Measurements from ENCODE around the gene LRTM2. TPM values are rescaled to one million over a fixed set of nuclear protein-coding genes. Genes with fewer than 3 reads are reported as not detected.

LRTM2 gene
- total RNA-seq, 2 experiments from 2014 or later, result not detected

DNA sequence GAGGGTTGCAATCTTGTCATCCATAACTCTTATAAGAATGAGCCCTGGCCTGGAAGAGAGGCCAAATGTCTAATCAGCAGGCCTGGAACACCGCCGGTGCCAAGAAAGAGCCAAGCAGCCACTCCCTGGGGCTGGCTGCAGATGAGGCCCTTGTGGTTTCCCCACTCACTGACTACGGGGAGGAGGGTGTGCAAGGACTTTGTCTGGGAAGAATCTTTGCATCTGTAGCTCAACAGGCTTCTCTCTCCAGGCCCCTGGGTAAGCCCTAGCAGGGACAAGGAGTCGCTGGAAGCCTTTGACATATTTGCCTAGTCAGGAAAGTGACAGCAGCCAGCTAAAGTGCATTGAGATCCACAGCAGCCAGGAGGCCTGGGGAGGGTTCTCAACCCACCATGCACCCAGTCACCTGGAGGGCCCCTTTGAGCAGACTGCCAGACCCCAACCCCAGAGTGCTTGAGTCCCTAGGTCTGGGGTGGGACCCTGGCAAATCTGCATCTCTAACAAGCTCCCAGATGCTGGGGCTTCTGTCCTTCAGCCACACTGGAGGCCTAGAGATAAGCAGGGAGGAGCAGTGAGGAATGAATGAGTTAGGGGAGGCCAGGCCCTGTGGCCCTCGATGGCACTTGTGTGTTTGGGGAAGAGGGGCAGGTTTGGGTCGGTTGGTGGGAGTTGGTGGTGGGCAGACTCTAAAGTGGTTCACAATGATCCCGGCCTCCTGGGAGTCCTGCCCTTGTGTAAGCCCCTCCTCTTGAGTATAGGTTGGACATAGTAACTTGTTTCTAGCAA, 13.9 kb upstream of the LRTM2 start:
- ChIA-PET CTCF (interaction anchor here (1.6 to 2.9 kb wide), 2 partner anchors 8 to 133 kb away, joined by 4 to 8 read pairs; no protein-coding TSS in a partner anchor), POLR2A (no interaction called here)
- no peak overlapping the region for H3K4me3 Mint-ChIP-seq
- no peak for DNase-seq
- no peak for ATAC-seq
- peaks cover 16% of the 10 kb centered on the region for H3K4me1 Mint-ChIP-seq
- no peaks in the 10 kb centered on the region for H3K27me3 Mint-ChIP-seq
- no peaks in the 10 kb centered on the region for H3K9me3 Mint-ChIP-seq (ENCODE audit: low read depth)
- no peaks in the 10 kb centered on the region for H3K36me3 Mint-ChIP-seq (ENCODE audit: low read depth)
- no peak overlapping the region for H3K27ac Mint-ChIP-seq
- intact Hi-C loops (cut with DNase I, micrococcal nuclease), result no loop called here

DNA sequence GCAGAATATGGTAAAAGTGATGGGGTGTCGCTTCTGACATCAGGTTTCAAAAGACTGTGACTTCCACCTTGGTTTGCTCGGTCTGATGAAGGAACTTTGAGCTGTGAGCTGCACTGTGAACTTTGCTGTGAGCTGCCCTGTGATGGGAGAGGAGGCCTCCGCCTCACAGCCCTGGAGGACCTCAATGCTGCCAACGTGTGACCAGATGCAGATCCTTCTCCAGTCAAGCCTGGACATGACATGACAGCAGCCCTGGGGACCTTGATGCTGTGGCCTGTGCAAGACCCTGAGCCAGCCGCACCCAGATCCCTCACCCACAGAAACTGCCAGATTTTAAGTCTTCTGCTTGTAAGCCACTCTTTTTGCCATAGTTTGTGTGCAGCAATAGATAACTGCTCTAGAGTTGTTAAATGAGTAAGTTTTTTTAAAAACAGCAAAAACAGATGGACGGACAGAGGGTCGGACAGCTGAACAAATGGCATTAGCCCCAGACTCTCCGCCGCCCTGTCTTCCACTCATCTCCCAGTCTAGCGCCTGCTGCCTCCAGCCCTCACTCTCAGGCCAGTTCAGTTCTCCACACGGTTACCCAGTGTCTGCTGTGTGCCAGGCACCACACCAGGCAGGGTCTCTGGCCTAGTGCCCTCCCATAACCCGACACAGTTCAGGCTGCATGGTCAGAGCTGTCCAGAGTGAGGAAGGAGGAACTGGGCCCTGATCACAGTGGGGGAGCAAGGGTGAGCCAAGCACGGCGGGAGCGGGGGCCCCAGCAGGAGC, 13.1 kb upstream of the LRTM2 start:
- POLR2A ChIA-PET, result no interaction called here
- DNase-seq (no peak), ATAC-seq (no peak)
- Mint-ChIP-seq H3K4me3 (no peak overlapping the region), H3K4me1 (peaks cover 16% of the 10 kb centered on the region), H3K27ac (no peak overlapping the region), H3K36me3 (ENCODE audit: low read depth) (no peaks in the 10 kb centered on the region), H3K27me3 (no peaks in the 10 kb centered on the region), H3K9me3 (ENCODE audit: low read depth) (no peaks in the 10 kb centered on the region)
- intact Hi-C loops (cut with DNase I, micrococcal nuclease), result no loop called here
- CTCF ChIA-PET, result interaction anchor here (1.6 to 2.9 kb wide), 2 partner anchors 9 to 132 kb away, joined by 4 to 8 read pairs; no protein-coding TSS in a partner anchor

DNA sequence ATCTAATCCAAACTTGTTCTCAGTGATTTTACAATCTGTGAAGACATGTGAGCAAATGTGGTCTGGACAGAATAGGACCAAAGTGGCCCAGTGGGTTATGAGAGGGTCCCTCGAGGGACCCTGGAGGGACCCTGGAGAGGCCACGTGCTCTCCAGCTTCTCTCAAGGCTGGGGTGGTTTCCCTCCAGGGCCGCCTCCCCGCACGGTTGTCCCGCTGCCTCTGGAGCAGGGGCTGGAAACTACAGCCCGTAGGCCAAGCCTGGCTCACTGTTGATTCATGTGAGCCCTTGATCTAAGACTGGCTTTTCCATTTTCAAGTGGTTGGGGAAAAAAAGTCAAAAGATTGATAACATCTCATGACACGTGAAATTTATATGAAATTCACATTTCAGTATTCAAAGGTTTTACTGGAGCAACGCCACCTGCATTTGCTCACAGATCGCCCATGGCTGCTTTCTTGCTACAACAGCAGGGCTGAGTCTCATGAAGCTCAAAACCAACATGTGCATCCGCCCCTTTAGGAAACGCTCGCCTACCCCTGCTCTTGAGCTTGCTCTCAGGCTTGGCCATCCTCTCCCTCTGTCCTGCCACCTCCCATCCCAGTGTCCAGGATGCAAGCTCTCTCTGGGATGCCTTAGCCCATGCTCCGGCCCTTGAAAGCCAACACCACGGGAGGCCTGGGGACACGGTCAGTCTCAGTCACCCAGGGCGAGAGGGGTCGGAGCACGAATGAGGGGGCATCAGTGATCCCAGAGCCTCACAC, 12.1 kb upstream of the LRTM2 start:
- DNase-seq (no peak), ATAC-seq (no peak)
- Mint-ChIP-seq H3K27me3 (no peaks in the 10 kb centered on the region), H3K4me3 (no peak overlapping the region), H3K4me1 (peaks cover 16% of the 10 kb centered on the region), H3K36me3 (ENCODE audit: low read depth) (no peaks in the 10 kb centered on the region), H3K27ac (no peak overlapping the region), H3K9me3 (ENCODE audit: low read depth) (no peaks in the 10 kb centered on the region)
- POLR2A ChIA-PET, result no interaction called here
- CTCF ChIA-PET, result interaction anchor here (2.9 kb wide), 1 partner anchor 132 kb away, joined by 8 read pairs; no protein-coding TSS in a partner anchor
- intact Hi-C loops (cut with DNase I, micrococcal nuclease), result no loop called here

DNA sequence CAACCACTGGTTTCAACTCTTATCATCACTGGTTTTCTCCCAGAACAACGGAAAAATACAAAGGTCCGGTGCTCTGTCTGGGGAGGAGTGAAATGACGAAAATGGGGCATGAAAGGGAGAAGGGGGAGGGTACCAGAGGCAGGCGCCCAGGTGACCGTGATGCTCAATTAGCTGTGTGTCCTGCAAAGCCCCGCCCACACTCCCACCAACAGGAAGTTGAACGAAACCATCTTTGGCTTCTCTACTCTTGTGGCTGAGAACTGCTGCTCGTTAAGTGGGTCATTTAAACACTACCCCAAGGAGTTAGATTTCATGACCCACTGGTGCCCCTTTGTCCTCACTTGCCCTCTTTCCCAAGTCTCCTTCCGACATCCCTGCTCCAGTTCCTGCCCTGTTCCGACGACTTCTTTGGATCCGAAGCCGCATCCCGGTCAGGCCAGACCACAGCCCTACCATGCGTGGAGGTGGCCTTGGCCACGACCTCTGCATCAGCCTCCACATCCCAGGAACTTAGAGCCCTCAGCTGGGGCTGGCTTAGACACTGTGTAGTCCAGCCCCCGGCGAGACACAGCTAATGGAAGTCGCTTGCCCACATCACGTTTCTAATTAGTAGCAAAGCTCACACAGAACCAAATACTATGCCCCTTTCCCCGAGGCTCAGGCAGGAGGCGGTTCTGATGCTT, 11.4 kb upstream of the LRTM2 start:
- Mint-ChIP-seq H3K4me1 (peaks cover 16% of the 10 kb centered on the region), H3K36me3 (ENCODE audit: low read depth) (no peaks in the 10 kb centered on the region), H3K9me3 (ENCODE audit: low read depth) (no peaks in the 10 kb centered on the region), H3K27me3 (no peaks in the 10 kb centered on the region), H3K27ac (peak overlapping the region; percentile 29), H3K4me3 (no peak overlapping the region)
- DNase-seq, result peak; percentile 24
- ChIA-PET POLR2A (no interaction called here), CTCF (interaction anchor here (2.9 kb wide), 1 partner anchor 131 kb away, joined by 8 read pairs; no protein-coding TSS in a partner anchor)
- intact Hi-C loops (cut with DNase I, micrococcal nuclease), result no loop called here
- no peak for ATAC-seq

DNA sequence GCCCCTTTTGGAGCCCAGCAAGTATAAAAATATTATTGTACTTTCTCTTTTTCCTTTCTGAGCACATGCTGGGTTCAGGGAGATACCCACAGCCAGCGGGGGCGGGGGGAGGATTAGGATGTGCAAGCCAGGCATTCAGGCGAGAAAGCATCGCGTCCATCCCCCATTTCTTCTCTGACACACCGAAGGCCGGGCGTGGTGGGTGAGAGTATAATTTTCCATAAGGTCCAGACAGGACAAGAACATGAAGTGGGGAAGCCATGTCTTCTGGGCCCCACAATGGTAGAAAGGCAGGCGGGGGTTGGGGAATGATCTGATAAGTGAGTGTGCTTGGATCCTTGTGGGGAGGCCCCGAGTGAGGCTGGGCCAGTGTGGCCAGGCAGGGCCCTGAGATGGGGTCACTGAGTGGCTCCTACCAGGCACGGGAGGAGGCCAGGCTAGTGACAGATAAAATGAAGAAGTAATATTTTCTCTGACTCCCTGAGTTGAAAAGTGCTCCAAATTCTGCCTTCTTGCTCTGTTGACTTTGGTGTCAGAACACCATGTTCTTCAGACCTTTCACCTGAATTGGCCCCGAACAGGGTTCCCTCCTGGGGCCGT, 10.7 kb upstream of the LRTM2 start:
- Mint-ChIP-seq H3K9me3 (ENCODE audit: low read depth) (no peaks in the 10 kb centered on the region), H3K4me3 (no peak overlapping the region), H3K27me3 (no peaks in the 10 kb centered on the region), H3K27ac (no peak overlapping the region), H3K4me1 (peaks cover 11% of the 10 kb centered on the region), H3K36me3 (ENCODE audit: low read depth) (no peaks in the 10 kb centered on the region)
- intact Hi-C loops (cut with DNase I, micrococcal nuclease), result no loop called here
- CTCF ChIA-PET, result no interaction called here
- POLR2A ChIA-PET, result interaction anchor here (0.6 kb wide), 1 partner anchor 497 kb away, joined by 3 read pairs; no protein-coding TSS in a partner anchor
- no peak for ATAC-seq
- no peak for DNase-seq

DNA sequence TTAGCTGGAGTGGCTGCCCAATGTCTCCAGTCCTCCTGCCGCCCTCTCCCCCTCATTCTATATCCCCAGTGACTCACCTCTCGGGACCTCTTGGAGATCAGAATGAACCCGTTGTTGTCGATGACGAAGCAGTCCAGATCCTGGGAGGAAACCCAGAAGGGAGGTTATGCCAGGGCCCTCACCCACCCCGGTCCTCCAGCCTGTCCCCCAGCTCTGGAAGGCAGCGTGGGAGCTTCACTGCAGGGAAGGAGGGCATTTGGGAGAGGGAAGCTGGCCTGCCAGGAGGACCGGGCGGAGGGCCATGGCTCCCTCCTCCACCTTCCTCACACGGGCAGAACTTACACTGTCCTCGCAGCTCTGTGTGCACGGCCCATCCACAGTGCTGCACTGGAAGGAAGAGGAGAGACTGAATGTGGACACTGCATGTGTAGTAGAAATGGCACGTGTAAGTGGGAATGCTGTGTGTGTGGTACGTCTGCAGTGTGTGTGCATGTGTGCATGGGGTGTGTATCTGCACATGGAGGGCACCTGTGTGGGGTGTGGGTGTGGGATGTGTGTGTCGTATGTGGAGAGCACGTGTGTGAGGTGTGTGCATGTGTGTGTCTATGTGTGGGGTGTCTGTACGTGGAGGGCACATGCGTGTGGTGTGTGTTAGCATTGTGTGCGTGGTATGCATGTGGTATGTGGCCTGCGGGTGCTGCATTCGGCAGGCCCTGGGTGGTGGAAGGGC, 10.0 kb upstream of the LRTM2 start:
- Mint-ChIP-seq H3K4me1 (peaks cover 9% of the 10 kb centered on the region), H3K9me3 (ENCODE audit: low read depth) (no peaks in the 10 kb centered on the region), H3K36me3 (ENCODE audit: low read depth) (no peaks in the 10 kb centered on the region), H3K4me3 (peak overlapping the region; percentile 61), H3K27ac (peak overlapping the region; percentile 62), H3K27me3 (no peaks in the 10 kb centered on the region)
- CTCF ChIA-PET, result no interaction called here
- POLR2A ChIA-PET, result interaction anchor here (0.6 kb wide), 1 partner anchor 497 kb away, joined by 3 read pairs; no protein-coding TSS in a partner anchor
- ATAC-seq (no peak), DNase-seq (no peak)
- intact Hi-C loops (cut with DNase I, micrococcal nuclease), result no loop called here

DNA sequence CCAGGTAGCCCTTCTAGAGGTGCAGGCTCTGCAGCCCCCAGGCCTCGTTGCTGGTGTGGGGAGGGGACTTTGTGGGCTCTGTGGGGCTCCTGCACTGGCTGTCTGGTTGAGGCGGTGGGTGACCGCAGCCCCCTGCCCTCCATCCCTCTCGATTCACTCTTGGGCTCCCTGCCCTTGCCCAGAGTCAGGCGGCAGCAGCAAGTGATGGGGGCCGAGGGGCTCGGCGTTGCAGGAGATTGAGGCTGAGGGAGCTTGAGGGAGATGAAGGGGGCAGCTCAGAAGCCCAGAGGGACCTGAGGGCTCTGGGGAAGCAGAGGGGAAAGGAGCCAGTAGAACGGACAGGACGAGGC, 9.5 kb upstream of the LRTM2 start:
- POLR2A ChIA-PET, result no interaction called here
- Mint-ChIP-seq H3K9me3 (ENCODE audit: low read depth) (no peaks in the 10 kb centered on the region), H3K27me3 (no peaks in the 10 kb centered on the region), H3K4me3 (peak overlapping the region; percentile 61), H3K27ac (peak overlapping the region; percentile 62), H3K36me3 (ENCODE audit: low read depth) (no peaks in the 10 kb centered on the region), H3K4me1 (peaks cover 9% of the 10 kb centered on the region)
- DNase-seq (no peak), ATAC-seq (no peak)
- CTCF ChIA-PET, result no interaction called here
- intact Hi-C loops (cut with DNase I, micrococcal nuclease), result no loop called here

DNA sequence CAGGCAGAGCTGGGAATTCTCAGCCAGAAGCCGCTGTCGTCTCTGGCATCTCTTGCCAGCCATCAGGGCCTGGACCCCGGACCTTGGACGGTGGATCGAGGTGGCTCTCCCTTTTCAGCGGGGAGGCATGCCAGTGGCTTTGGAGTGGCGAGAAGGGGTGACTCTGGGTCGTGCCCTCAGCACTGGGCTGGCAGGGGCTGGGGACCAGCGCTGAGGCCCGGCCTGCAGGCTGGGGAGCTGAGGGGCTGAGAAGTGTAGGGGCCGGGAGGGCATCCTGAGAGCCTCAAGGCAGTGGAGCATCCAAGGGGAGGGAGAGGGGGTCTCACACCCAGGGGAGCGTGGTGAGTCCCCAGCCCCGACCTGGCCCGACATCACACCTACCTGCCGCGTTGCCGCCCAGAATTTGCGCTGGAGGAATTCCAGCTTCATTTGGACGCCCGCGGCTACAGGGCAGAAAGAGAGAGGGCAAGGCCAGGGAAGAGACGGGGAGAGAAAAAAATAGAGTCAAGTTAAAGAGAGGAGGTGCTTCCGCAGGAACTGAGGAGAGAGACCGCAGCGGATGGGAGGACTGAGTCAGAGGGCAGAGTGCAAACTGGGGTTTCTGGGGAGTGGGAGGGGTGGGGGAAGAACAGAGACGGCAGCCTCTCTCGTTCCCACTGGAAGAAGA, 9.0 kb upstream of the LRTM2 start:
- Mint-ChIP-seq H3K4me1 (peaks cover 9% of the 10 kb centered on the region), H3K4me3 (peak overlapping the region; percentile 61), H3K9me3 (ENCODE audit: low read depth) (no peaks in the 10 kb centered on the region), H3K27me3 (no peaks in the 10 kb centered on the region), H3K27ac (peak overlapping the region; percentile 62), H3K36me3 (ENCODE audit: low read depth) (no peaks in the 10 kb centered on the region)
- POLR2A ChIA-PET, result no interaction called here
- DNase-seq (peak; percentile 77), ATAC-seq (peak; percentile 75)
- CTCF ChIA-PET, result interaction anchor here (1.3 kb wide), 2 partner anchors 20 to 129 kb away, joined by 4 read pairs; no protein-coding TSS in a partner anchor
- intact Hi-C loops (cut with DNase I, micrococcal nuclease), result no loop called here

DNA sequence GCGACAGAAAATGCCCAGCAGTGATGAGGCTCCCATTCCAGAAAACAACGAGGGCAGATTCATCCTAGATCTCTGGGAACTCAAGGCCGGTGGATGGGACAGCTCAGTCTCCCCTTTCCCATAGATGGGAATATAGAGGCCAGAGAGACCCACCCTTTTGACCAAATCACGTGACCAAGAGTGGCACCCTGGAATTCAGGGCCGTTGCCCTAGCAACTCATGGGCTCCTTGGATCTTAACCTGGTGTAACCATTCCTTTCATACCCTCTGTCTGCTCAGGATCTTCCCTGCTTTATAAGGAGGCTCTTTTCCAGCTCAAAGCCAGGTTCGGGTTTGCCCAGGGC, 8.4 kb upstream of the LRTM2 start:
- H3K4me3 Mint-ChIP-seq, result peak overlapping the region; percentile 61
- DNase-seq, result no peak
- no peaks in the 10 kb centered on the region for H3K36me3 Mint-ChIP-seq (ENCODE audit: low read depth)
- peak overlapping the region; percentile 62 for H3K27ac Mint-ChIP-seq
- no peaks in the 10 kb centered on the region for H3K9me3 Mint-ChIP-seq (ENCODE audit: low read depth)
- CTCF ChIA-PET, result interaction anchor here (0.5 to 1.3 kb wide), 4 partner anchors 21 to 177 kb away, joined by 3 to 4 read pairs (median 4); no protein-coding TSS in a partner anchor
- POLR2A ChIA-PET, result no interaction called here
- intact Hi-C loops (cut with DNase I, micrococcal nuclease), result no loop called here
- no peak for ATAC-seq
- H3K4me1 Mint-ChIP-seq, result peaks cover 9% of the 10 kb centered on the region
- H3K27me3 Mint-ChIP-seq, result no peaks in the 10 kb centered on the region
